ENCODE data around the gene PLK3.

GRCh38 chr1:44827197-44828002 lies 27.2 kb downstream of the PLK3 start:
- TF ChIP-seq GATA2 (IDR thresholded peaks at IDR 0.05; ENCODE audit: low read depth, low read length) (no peak), GATA3 (IDR thresholded peaks at IDR 0.05; ENCODE audit: low read depth, low read length) (no peak)
